Measurements from ENCODE around the gene BACE1-AS. TPM values are rescaled to one million over a fixed set of nuclear protein-coding genes. Genes with fewer than 3 reads are reported as not detected.
"Not testable (repeated sequence)": the region's sequence is repeated elsewhere in the genome, so short reads cannot be mapped to it uniquely, and the experiment has no call there.

BACE1-AS gene
- total RNA-seq, 1 experiment from 2014 or later: 3.6 TPM

- intact Hi-C loops (cut with micrococcal nuclease): no loop called here
- POLR2A ChIA-PET (ENCODE audit: unreplicated experiment): no interaction called here
- CTCF ChIA-PET: interaction anchor here (0.6 kb wide), 1 partner anchor 199 kb away, joined by 3 read pairs; no protein-coding TSS in a partner anchor
Observed at GRCh38 chr11:117318738-117319137, 27.6 kb downstream of the BACE1-AS start.

DNA sequence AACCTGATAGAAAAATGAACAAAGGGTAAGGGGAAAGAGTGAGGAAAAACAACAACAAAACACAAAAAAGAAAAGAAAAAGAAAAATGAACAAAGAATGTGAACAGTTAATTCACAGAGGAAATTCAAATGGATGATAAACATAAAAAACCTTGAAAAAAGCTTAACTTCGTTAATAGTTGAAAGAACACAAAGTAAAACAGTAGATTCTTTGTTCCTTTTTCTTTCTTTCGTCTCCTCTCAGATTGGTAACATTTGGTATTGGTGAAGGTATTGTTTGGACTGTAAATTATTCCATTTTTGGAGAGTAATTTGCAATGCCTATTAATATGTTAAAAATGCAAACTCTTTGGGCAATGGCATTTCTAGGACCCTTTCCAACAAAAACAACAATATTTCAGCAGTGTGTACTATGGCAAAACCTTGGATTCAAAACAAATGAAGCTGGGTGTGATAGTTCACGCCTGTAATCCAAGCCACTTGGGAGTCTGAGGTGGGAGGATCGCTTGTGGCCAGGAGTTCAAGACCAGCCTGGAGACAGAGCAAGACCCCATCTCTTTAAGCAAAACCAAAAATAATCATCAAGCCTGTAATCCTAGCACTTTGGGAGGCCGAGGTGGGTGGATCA is 28.2 kb downstream of the BACE1-AS start:
- Histone ChIP-seq H3K27ac (ENCODE audit: low read length) (no peak overlapping the region), H3K4me1 (ENCODE audit: insufficient read depth, low read length) (peaks cover 15% of the 10 kb centered on the region), H4K20me1 (ENCODE audit: low read length) (no peaks in the 10 kb centered on the region), H3K9ac (ENCODE audit: low read length) (no peak overlapping the region), H2AFZ (ENCODE audit: low read length) (no peak overlapping the region), H3K4me3 (ENCODE audit: low read length) (no peak overlapping the region), H3K27me3 (ENCODE audit: low read length) (no peaks in the 10 kb centered on the region), H3K79me2 (ENCODE audit: low read length) (no peaks in the 10 kb centered on the region), H3K4me2 (ENCODE audit: low read length) (no peak overlapping the region), H3K36me3 (ENCODE audit: low read depth, low read length) (no peaks in the 10 kb centered on the region), H3K9me2 (replicated peaks; ENCODE audit: low read length) (no peaks in the 10 kb centered on the region), H3F3A (ENCODE audit: low read length, unreplicated experiment) (no peaks in the 10 kb centered on the region), H3K9me3 (ENCODE audit: low read length) (no peaks in the 10 kb centered on the region)
- TF ChIP-seq EZH2 (IDR thresholded peaks at IDR 0.05; ENCODE audit: low read length, unreplicated experiment): no peak
- TF ChIP-seq EZH2phosphoT487 (IDR thresholded peaks at IDR 0.05; ENCODE audit: borderline replicate concordance, low read length): no peak
- TF ChIP-seq, protein P1, sequence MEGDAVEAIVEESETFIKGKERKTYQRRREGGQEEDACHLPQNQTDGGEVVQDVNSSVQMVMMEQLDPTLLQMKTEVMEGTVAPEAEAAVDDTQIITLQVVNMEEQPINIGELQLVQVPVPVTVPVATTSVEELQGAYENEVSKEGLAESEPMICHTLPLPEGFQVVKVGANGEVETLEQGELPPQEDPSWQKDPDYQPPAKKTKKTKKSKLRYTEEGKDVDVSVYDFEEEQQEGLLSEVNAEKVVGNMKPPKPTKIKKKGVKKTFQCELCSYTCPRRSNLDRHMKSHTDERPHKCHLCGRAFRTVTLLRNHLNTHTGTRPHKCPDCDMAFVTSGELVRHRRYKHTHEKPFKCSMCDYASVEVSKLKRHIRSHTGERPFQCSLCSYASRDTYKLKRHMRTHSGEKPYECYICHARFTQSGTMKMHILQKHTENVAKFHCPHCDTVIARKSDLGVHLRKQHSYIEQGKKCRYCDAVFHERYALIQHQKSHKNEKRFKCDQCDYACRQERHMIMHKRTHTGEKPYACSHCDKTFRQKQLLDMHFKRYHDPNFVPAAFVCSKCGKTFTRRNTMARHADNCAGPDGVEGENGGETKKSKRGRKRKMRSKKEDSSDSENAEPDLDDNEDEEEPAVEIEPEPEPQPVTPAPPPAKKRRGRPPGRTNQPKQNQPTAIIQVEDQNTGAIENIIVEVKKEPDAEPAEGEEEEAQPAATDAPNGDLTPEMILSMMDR (conservative IDR thresholded peaks at IDR 0.05; ENCODE audit: low read depth, low read length): no peak
- ChIA-PET POLR2A (ENCODE audit: unreplicated experiment) (no interaction called here), CTCF (interaction anchor here (0.6 kb wide), 1 partner anchor 198 kb away, joined by 3 read pairs; no protein-coding TSS in a partner anchor)
- DNase-seq: no peak
- intact Hi-C loops (cut with micrococcal nuclease): no loop called here
- BruUV-seq (replicated peaks): no TSS peak
- no peak for ATAC-seq

More at GRCh38 chr11:117318738-117319137, 27.6 kb downstream of the BACE1-AS start:
- no peak overlapping the region for H3K27ac ChIP-seq (ENCODE audit: low read length)
- no peak overlapping the region for H3K4me3 ChIP-seq (ENCODE audit: low read length)
- DNase-seq (no peak), ATAC-seq (no peak)
- no peaks in the 10 kb centered on the region for H3K36me3 ChIP-seq (ENCODE audit: low read depth, low read length)
- H3K4me2 ChIP-seq (ENCODE audit: low read length): no peak overlapping the region
- no peaks in the 10 kb centered on the region for H4K20me1 ChIP-seq (ENCODE audit: low read length)
- no peaks in the 10 kb centered on the region for H3K79me2 ChIP-seq (ENCODE audit: low read length)
- no peak overlapping the region for H2AFZ ChIP-seq (ENCODE audit: low read length)
- peaks cover 20% of the 10 kb centered on the region for H3K4me1 ChIP-seq (ENCODE audit: insufficient read depth, low read length)
- H3K9me3 ChIP-seq (ENCODE audit: low read length): no peaks in the 10 kb centered on the region
- no peaks in the 10 kb centered on the region for H3K9me2 ChIP-seq (replicated peaks; ENCODE audit: low read length)
- H3F3A ChIP-seq (ENCODE audit: low read length, unreplicated experiment): no peaks in the 10 kb centered on the region
- BruUV-seq (replicated peaks): no TSS peak
- no peak for TF ChIP-seq EZH2phosphoT487 (IDR thresholded peaks at IDR 0.05; ENCODE audit: borderline replicate concordance, low read length)
- TF ChIP-seq EZH2 (IDR thresholded peaks at IDR 0.05; ENCODE audit: low read length, unreplicated experiment): no peak
- TF ChIP-seq, protein P1 (conservative IDR thresholded peaks at IDR 0.05; ENCODE audit: low read depth, low read length): no peak
- no peak overlapping the region for H3K9ac ChIP-seq (ENCODE audit: low read length)
- no peaks in the 10 kb centered on the region for H3K27me3 ChIP-seq (ENCODE audit: low read length)

- POLR2A ChIA-PET (ENCODE audit: unreplicated experiment): interaction anchor here (0.7 kb wide), 1 partner anchor 388 kb away, joined by 3 read pairs; no protein-coding TSS in a partner anchor
- H3K4me1 ChIP-seq (ENCODE audit: insufficient read depth, low read length); H3K9me2 ChIP-seq (replicated peaks; ENCODE audit: low read length); H3F3A ChIP-seq (ENCODE audit: low read length, unreplicated experiment); DNase-seq; H3K9me3 ChIP-seq (ENCODE audit: low read length); H3K27me3 ChIP-seq (ENCODE audit: low read length); H3K36me3 ChIP-seq (ENCODE audit: low read depth, low read length); H3K27ac ChIP-seq (ENCODE audit: low read length); ATAC-seq; CTCF ChIA-PET; H4K20me1 ChIP-seq (ENCODE audit: low read length); intact Hi-C loops (cut with micrococcal nuclease): not testable (repeated sequence)
- BruUV-seq (replicated peaks): TSS peak; percentile 85
- Histone ChIP-seq H2AFZ (ENCODE audit: low read length) (peak overlapping the region; percentile 93; the same call in 1 of the 2 replicates), H3K4me2 (ENCODE audit: low read length) (peak overlapping the region; percentile 95), H3K4me3 (ENCODE audit: low read length) (peak overlapping the region; percentile 76), H3K9ac (ENCODE audit: low read length) (peak overlapping the region; percentile 69; the same call in 1 of the 2 replicates), H3K79me2 (ENCODE audit: low read length) (peaks cover 19% of the 10 kb centered on the region)
Observed at GRCh38 chr11:117327255-117327566, 36.1 kb downstream of the BACE1-AS start.
